ENCODE measurements around the gene SLC24A3. TPM values are rescaled to one million over a fixed set of nuclear protein-coding genes. Genes with fewer than 3 reads are reported as not detected.

The SLC24A3 gene
- total and polyA plus RNA-seq, 2 experiments from 2014 or later = 0.81 to 2.5 TPM

DNA sequence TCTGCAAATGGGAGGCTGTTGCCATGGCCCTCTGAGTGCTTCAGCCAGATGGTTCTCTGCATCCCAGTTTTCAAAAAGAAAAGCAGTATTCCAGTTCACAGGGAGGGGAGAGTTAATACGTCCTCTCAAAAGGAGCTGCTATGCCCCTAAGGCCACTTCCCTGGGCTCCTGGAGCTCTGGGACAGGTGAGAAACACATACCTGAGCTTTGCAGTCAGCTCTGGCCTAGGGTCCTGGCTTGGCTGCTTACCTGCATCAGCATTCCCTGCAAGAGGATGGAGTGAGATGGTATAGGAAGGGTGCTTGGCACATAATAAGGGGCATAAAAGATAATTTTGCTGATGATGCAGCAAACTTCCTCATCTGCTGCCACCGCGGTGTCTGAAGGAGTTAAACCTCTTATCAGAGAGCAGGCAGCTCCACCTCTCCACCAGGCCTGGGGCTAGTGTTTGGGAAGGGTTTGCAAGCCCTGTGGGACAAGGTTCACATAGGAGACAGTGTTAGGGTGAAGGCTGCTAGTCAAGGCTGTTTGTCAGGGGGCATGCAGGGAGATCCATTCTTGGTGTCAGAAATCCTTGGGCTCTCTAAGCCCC, 62.7 kb downstream of the SLC24A3 start:
- no peak overlapping the region for H3K4me2 ChIP-seq
- H3K36me3 ChIP-seq (ENCODE audit: insufficient read depth) = no peaks in the 10 kb centered on the region
- no peaks in the 10 kb centered on the region for H3K9me3 Mint-ChIP-seq
- no peak for DNase-seq (ENCODE audit: low spot score)
- H3K27ac Mint-ChIP-seq = no peak overlapping the region
- no peaks in the 10 kb centered on the region for H3F3A ChIP-seq (replicated peaks; ENCODE audit: low read depth)
- no peaks in the 10 kb centered on the region for H3K79me2 ChIP-seq (replicated peaks; ENCODE audit: insufficient read depth)
- no peak overlapping the region for H3K4me3 ChIP-seq
- H4K20me1 ChIP-seq (replicated peaks; ENCODE audit: insufficient read depth) = no peaks in the 10 kb centered on the region
- H3K27me3 ChIP-seq (ENCODE audit: insufficient read depth) = no peaks in the 10 kb centered on the region
- peaks cover 3% of the 10 kb centered on the region; the same call in 2 of the 3 replicates for H3K4me1 Mint-ChIP-seq
- H3K9me2 ChIP-seq (ENCODE audit: insufficient read depth) = peaks cover 12% of the 10 kb centered on the region; the same call in 1 of the 2 replicates
- no peak overlapping the region for H3K4me3 Mint-ChIP-seq
- H2AFZ ChIP-seq = no peak overlapping the region
- peaks cover 6% of the 10 kb centered on the region for H3K27me3 Mint-ChIP-seq (ENCODE audit: insufficient read depth, low read depth, poor library complexity)
- TF ChIP-seq, protein P1, sequence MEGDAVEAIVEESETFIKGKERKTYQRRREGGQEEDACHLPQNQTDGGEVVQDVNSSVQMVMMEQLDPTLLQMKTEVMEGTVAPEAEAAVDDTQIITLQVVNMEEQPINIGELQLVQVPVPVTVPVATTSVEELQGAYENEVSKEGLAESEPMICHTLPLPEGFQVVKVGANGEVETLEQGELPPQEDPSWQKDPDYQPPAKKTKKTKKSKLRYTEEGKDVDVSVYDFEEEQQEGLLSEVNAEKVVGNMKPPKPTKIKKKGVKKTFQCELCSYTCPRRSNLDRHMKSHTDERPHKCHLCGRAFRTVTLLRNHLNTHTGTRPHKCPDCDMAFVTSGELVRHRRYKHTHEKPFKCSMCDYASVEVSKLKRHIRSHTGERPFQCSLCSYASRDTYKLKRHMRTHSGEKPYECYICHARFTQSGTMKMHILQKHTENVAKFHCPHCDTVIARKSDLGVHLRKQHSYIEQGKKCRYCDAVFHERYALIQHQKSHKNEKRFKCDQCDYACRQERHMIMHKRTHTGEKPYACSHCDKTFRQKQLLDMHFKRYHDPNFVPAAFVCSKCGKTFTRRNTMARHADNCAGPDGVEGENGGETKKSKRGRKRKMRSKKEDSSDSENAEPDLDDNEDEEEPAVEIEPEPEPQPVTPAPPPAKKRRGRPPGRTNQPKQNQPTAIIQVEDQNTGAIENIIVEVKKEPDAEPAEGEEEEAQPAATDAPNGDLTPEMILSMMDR (conservative IDR thresholded peaks at IDR 0.05; ENCODE audit: low read depth in 2 of 2) = no peak
- TF ChIP-seq NANOG (IDR thresholded peaks at IDR 0.05; ENCODE audit: borderline replicate concordance) (no peak), CREB1 (CRISPR knock-in tag; IDR thresholded peaks at IDR 0.05; ENCODE audit: low read depth) (no peak), ZNF331 (CRISPR knock-in tag; IDR thresholded peaks at IDR 0.05; ENCODE audit: low read depth) (no peak), ZNF114 (CRISPR knock-in tag; IDR thresholded peaks at IDR 0.05) (no peak)
- TF ChIP-seq, protein P2, sequence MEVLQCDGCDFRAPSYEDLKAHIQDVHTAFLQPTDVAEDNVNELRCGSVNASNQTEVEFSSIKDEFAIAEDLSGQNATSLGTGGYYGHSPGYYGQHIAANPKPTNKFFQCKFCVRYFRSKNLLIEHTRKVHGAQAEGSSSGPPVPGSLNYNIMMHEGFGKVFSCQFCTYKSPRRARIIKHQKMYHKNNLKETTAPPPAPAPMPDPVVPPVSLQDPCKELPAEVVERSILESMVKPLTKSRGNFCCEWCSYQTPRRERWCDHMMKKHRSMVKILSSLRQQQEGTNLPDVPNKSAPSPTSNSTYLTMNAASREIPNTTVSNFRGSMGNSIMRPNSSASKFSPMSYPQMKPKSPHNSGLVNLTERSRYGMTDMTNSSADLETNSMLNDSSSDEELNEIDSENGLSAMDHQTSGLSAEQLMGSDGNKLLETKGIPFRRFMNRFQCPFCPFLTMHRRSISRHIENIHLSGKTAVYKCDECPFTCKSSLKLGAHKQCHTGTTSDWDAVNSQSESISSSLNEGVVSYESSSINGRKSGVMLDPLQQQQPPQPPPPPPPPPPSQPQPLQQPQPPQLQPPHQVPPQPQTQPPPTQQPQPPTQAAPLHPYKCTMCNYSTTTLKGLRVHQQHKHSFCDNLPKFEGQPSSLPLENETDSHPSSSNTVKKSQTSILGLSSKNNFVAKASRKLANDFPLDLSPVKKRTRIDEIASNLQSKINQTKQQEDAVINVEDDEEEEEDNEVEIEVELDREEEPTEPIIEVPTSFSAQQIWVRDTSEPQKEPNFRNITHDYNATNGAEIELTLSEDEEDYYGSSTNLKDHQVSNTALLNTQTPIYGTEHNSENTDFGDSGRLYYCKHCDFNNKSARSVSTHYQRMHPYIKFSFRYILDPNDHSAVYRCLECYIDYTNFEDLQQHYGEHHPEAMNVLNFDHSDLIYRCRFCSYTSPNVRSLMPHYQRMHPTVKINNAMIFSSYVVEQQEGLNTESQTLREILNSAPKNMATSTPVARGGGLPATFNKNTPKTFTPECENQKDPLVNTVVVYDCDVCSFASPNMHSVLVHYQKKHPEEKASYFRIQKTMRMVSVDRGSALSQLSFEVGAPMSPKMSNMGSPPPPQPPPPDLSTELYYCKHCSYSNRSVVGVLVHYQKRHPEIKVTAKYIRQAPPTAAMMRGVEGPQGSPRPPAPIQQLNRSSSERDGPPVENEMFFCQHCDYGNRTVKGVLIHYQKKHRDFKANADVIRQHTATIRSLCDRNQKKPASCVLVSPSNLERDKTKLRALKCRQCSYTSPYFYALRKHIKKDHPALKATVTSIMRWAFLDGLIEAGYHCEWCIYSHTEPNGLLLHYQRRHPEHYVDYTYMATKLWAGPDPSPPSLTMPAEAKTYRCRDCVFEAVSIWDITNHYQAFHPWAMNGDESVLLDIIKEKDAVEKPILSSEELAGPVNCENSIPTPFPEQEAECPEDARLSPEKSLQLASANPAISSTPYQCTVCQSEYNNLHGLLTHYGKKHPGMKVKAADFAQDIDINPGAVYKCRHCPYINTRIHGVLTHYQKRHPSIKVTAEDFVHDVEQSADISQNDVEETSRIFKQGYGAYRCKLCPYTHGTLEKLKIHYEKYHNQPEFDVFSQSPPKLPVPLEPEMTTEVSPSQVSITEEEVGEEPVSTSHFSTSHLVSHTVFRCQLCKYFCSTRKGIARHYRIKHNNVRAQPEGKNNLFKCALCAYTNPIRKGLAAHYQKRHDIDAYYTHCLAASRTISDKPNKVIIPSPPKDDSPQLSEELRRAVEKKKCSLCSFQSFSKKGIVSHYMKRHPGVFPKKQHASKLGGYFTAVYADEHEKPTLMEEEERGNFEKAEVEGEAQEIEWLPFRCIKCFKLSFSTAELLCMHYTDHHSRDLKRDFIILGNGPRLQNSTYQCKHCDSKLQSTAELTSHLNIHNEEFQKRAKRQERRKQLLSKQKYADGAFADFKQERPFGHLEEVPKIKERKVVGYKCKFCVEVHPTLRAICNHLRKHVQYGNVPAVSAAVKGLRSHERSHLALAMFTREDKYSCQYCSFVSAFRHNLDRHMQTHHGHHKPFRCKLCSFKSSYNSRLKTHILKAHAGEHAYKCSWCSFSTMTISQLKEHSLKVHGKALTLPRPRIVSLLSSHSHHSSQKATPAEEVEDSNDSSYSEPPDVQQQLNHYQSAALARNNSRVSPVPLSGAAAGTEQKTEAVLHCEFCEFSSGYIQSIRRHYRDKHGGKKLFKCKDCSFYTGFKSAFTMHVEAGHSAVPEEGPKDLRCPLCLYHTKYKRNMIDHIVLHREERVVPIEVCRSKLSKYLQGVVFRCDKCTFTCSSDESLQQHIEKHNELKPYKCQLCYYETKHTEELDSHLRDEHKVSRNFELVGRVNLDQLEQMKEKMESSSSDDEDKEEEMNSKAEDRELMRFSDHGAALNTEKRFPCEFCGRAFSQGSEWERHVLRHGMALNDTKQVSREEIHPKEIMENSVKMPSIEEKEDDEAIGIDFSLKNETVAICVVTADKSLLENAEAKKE (CRISPR knock-in tag; IDR thresholded peaks at IDR 0.05) = no peak
- TF ChIP-seq, protein P3, sequence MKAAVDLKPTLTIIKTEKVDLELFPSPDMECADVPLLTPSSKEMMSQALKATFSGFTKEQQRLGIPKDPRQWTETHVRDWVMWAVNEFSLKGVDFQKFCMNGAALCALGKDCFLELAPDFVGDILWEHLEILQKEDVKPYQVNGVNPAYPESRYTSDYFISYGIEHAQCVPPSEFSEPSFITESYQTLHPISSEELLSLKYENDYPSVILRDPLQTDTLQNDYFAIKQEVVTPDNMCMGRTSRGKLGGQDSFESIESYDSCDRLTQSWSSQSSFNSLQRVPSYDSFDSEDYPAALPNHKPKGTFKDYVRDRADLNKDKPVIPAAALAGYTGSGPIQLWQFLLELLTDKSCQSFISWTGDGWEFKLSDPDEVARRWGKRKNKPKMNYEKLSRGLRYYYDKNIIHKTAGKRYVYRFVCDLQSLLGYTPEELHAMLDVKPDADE (IDR thresholded peaks at IDR 0.05) = no peak
- H3K36me3 Mint-ChIP-seq (ENCODE audit: low read depth) = no peaks in the 10 kb centered on the region
- H3K27ac ChIP-seq (ENCODE audit: low read depth) = no peak overlapping the region
- ATAC-seq = no peak
- H3K4me1 ChIP-seq (ENCODE audit: insufficient read depth) = no peaks in the 10 kb centered on the region
